Left kidney (tissue), 2 donors: ENCODE results near the gene NFATC3. TPM values are rescaled to one million over a fixed set of nuclear protein-coding genes. Genes with fewer than 3 reads are reported as not detected.
"Not testable (repeated sequence)": the region's sequence is repeated elsewhere in the genome, so short reads cannot be mapped to it uniquely, and the experiment has no call there.

Experiments
- DNase-seq: peaks from one replicate; pipeline ENCODE4 v3.0.0-alpha.2; 2013
- polyA plus RNA-seq: library from polyadenylated mRNA; unstranded; fragments of 120-200 nt; gene quantifications from one replicate; pipeline ENCODE4 v1.2.1, GENCODE V29; 2013; ENCODE audit not compliant: insufficient read length

Gene NFATC3
- polyA plus RNA-seq, 1 donor, result 38.0 TPM

- DNase-seq, result no peak
Measured at GRCh38 chr16:68116256-68116867, 31.2 kb downstream of the NFATC3 start.

GRCh38 chr16:68117884-68118283, 32.7 kb downstream of the NFATC3 start:
- DNase-seq, result no peak

- DNase-seq, result not testable (repeated sequence)
Measured at GRCh38 chr16:68118954-68119353, 33.8 kb downstream of the NFATC3 start.

- DNase-seq, result not testable (repeated sequence)
Measured at GRCh38 chr16:68120496-68120895, 35.3 kb downstream of the NFATC3 start.

- DNase-seq, result no peak
Measured at GRCh38 chr16:68126395-68126794, 41.2 kb downstream of the NFATC3 start.

- DNase-seq, result peak; percentile 7
Measured at GRCh38 chr16:68128577-68129305, 43.6 kb downstream of the NFATC3 start.

GRCh38 chr16:68130520-68130919, 45.4 kb downstream of the NFATC3 start:
- DNase-seq, result no peak

- DNase-seq, result no peak
Measured at GRCh38 chr16:68131813-68132706, 46.9 kb downstream of the NFATC3 start.

- not testable (repeated sequence) for DNase-seq
Measured at GRCh38 chr16:68133000-68133399, 47.8 kb downstream of the NFATC3 start.

- DNase-seq, result no peak
Measured at GRCh38 chr16:68134644-68135043, 49.5 kb downstream of the NFATC3 start.

GRCh38 chr16:68136515-68136914, 51.3 kb downstream of the NFATC3 start:
- DNase-seq, result no peak

GRCh38 chr16:68144008-68144407, 58.8 kb downstream of the NFATC3 start:
- no peak for DNase-seq

- peak; percentile 22 for DNase-seq
Measured at GRCh38 chr16:68146585-68146984, 61.4 kb downstream of the NFATC3 start.

- DNase-seq, result no peak
Measured at GRCh38 chr16:68147444-68147843, 62.3 kb downstream of the NFATC3 start.

- DNase-seq, result no peak
Measured at GRCh38 chr16:68149596-68149995, 64.4 kb downstream of the NFATC3 start.

- no peak for DNase-seq
Measured at GRCh38 chr16:68155425-68155824, 70.3 kb downstream of the NFATC3 start.

- DNase-seq, result no peak
Measured at GRCh38 chr16:68162413-68162812, 77.2 kb downstream of the NFATC3 start.

GRCh38 chr16:68163275-68163674, 78.1 kb downstream of the NFATC3 start:
- not testable (repeated sequence) for DNase-seq

- no peak for DNase-seq
Measured at GRCh38 chr16:68166264-68166663, 81.1 kb downstream of the NFATC3 start.

GRCh38 chr16:68179196-68179795, 94.1 kb downstream of the NFATC3 start:
- DNase-seq, result no peak

- no peak for DNase-seq
Measured at GRCh38 chr16:68179855-68180254, 94.7 kb downstream of the NFATC3 start.

- no peak for DNase-seq
Measured at GRCh38 chr16:68183046-68183445, 97.9 kb downstream of the NFATC3 start.
